ENCODE results near the gene ARL8B.
"Not testable (repeated sequence)": the region's sequence is repeated elsewhere in the genome, so short reads cannot be mapped to it uniquely, and the experiment has no call there.

ARL8B gene

GRCh38 chr3:5144316-5144994 lies 22.4 kb downstream of the ARL8B start:
- DNase-seq (ENCODE audit: low read depth in 2 of 2), result no peak

DNA sequence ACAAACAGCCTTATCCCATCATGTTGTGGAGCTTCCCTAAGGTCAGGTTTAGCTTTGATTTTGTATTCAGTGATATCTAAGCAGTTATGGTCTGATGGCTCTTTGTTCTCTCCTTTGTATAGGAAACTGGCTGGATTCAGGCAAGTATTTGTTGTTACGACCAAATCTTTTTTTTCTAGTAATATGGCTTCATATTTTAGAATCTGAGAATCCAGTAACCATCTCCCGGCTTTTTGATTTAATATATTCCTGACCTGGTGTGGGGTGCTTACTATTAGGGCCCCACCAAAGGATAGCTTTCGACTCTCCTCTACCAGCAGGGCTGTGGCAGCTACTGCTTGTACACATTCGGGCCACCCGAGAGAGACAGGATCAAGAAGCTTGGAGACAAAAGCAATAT lies 23.0 kb downstream of the ARL8B start:
- no peak for DNase-seq (ENCODE audit: low read depth in 2 of 2)

DNA sequence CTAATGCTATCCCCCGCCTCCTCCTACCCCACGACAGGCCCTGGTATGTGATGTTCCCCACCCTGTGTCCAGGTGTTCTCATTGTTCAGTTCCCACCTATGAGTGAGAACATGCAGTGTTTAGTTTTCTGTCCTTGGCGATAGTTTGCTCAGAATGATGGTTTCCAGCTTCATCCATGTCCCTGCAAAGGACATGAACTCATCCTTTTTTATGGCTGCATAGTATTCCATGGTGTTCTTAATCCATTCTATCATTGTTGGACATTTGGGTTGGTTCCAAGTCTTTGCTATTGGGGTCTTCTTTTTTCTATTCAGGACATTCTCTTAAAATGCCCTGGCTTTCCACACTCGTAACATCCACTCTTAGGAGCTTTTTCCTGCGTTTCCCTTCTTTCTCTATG lies 25.1 kb downstream of the ARL8B start:
- not testable (repeated sequence) for DNase-seq (ENCODE audit: low read depth in 2 of 2)

- DNase-seq (ENCODE audit: low read depth in 2 of 2), result no peak
Measured at GRCh38 chr3:5149306-5149880, 27.3 kb downstream of the ARL8B start.

DNA sequence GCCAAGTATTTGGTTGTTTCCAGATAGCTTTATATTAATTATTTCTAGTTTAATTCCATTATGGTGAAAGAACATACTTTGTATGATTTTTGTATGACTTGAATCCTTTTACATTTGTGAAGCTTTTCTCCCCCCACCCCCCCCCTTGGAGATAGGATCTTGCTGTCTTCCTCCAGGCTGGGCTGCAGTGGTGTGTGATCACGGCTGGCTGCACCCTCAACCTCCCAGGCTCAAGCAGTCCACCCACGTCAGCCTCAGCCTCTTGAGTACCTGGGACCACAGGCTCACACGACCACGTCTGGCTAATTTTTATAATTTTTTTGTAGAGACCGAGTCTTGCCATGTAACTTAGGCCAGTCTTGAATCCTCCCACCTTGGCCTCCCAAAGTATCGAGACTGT lies 29.5 kb downstream of the ARL8B start:
- no peak for DNase-seq (ENCODE audit: low read depth in 2 of 2)

DNA sequence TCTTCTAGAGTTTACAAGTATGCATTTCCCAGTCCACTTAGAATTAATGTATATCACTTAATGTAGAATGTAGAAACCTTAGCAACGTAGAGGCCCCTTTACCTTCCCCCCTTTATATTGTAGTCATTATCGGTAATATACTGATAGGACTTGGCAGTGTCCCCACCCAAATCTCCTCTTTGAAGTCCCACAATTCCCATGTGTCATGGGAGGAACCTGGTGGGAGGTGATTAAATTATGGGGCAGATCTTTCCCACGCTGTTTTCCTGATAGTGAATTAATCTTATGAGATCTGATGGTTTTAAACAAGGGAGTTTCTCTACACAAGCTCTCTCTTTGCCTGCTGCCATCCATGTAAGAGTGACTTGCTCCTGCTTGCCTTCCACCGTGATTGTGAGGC lies 31.0 kb downstream of the ARL8B start:
- no peak for DNase-seq (ENCODE audit: low read depth in 2 of 2)

DNA sequence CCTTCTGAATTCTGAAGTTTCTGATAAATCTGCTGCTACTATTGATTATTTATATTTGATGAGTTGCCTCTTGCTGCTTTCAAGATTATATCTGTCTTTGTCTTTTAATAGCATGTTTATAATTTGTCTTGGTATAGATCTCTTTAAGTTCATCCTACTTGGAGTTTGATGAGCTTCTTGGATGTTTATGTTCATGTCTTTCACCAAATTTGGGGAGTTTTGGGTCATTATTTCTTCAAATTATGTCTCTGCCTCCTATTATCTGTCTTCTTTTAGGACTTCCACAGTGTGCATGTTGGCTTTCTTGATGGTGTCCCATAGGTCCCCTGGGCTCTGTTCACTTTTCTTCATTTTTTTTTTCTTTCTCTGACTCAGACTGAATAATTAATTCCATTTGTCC lies 33.1 kb downstream of the ARL8B start:
- no peak for DNase-seq (ENCODE audit: low read depth in 2 of 2)

GRCh38 chr3:5160321-5160720 lies 38.2 kb downstream of the ARL8B start:
- DNase-seq (ENCODE audit: low read depth in 2 of 2), result no peak

GRCh38 chr3:5160940-5161858 lies 39.1 kb downstream of the ARL8B start:
- no peak for DNase-seq (ENCODE audit: low read depth in 2 of 2)

- no peak for DNase-seq (ENCODE audit: low read depth in 2 of 2)
Measured at GRCh38 chr3:5162102-5162501, 40.0 kb downstream of the ARL8B start.

GRCh38 chr3:5165698-5166097 lies 43.6 kb downstream of the ARL8B start:
- no peak for DNase-seq (ENCODE audit: low read depth in 2 of 2)

GRCh38 chr3:5166846-5167245 lies 44.8 kb downstream of the ARL8B start:
- DNase-seq (ENCODE audit: low read depth in 2 of 2), result no peak

DNA sequence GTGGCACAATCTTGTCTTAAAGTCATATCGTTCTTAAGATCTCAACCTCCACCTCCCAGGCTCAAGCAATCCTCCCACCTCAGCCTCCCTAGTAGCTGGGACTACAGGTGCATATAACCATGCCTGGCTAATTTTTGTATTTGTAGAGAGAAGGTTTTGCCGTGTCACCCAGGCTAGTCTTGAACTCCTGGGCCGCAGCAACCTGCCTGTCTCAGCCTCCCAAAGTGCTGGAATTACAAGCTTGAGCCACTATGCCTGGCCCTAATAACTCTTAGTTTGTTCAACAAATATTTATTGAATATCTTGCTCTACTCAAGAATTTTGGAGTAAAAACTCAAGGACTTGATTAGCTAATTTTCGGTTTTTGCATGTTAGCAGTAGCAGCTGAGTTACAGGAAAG lies 46.0 kb downstream of the ARL8B start:
- DNase-seq (ENCODE audit: low read depth in 2 of 2), result no peak

DNA sequence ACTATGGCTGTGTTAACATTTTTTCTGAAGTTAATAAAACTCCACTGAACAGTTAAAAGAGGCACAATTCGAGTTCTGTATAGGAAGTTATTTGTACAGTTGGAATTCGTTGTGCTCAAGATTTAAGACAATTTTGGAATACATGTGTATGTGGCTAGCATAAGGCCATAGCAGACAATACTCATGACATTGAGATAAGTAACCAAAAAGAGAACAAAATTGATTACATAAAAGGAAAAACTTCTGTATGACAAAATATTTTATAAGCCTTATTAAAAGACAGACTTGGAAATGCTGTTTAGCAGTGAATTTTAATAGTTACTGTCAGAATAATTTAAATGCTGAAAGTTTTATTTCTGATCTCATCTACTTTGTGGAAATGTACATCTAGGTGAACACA lies 47.7 kb downstream of the ARL8B start:
- DNase-seq (ENCODE audit: low read depth in 2 of 2), result no peak

DNA sequence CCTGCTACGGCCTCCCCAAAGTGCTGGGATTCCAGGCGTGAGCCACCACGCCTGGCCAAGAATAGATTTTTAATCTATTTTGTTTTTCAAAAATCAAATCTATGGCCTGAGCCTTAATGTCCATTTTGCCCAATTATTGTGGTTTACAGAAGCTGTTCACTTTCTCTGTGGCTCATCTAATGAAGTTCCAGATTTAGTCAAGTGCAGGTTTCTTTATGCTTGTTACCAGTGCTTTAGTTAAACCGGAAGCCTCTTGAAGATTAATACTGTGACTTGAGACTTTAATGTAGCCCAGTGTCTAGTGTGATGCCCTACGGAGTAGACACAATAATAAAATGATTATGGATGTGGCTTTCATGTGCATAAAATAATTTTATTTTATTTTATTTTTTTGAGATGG lies 48.9 kb downstream of the ARL8B start:
- no peak for DNase-seq (ENCODE audit: low read depth in 2 of 2)

GRCh38 chr3:5172018-5172417 lies 49.9 kb downstream of the ARL8B start:
- no peak for DNase-seq (ENCODE audit: low read depth in 2 of 2)

DNA sequence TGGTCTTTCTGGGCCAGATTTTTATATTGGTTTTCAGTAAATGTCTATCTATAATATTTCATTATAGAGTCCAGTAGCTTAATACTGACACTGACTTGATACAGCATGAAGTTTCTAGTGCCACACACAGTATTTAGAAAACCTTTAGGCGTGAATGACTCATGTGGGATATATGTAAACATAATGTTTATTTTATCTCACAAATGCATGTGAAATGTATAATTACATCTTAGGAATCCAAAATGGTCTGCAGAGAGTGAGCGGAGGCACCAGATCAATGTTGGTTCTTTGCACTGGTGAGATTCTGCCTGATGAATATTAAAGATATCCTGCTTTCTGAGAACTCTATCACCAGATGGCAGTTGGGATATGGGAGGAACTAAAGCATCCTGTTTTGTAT lies 56.9 kb downstream of the ARL8B start:
- not testable (repeated sequence) for DNase-seq (ENCODE audit: low read depth in 2 of 2)

- no peak for DNase-seq (ENCODE audit: low read depth in 2 of 2)
Measured at GRCh38 chr3:5181469-5182141, 59.5 kb downstream of the ARL8B start.

DNA sequence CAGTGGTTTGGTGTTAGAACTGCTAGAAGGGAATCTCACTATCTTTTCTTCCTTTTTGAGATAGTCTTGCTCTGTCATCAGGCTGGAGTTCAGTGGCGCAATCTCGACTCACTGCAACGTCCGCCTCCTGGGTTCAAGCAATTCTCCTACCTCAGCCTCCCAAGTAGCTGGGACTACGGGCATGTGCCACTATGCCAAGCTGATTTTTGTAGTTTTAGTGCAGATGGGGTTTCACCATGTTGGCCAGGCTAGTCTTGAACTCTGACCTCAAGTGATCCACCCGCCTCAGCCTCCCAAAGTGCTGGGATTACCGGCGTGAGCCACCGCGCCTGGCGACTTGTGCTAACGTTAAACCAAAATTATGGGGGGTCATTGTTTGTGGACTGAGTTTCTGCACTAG lies 61.6 kb downstream of the ARL8B start:
- DNase-seq (ENCODE audit: low read depth in 2 of 2), result not testable (repeated sequence)

DNA sequence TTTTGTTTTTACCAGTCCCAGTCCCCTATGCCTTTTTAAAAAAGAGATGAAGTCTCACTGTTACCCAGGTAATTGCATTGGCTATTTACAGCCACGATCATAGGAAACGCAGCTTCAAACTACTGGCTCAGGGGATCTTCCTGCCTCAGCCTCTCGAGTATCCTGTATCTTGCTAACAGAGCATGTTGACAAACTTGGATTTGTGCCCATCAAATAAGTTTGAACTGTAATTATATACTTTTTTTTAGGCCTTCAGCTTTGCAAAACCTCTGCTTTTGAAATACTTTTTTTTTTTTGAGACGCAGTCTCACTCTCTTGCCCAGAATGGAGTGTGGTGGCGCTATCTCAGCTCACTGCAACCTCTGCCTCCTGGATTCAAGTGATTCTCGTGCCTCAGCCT lies 62.4 kb downstream of the ARL8B start:
- DNase-seq (ENCODE audit: low read depth in 2 of 2), result no peak

DNA sequence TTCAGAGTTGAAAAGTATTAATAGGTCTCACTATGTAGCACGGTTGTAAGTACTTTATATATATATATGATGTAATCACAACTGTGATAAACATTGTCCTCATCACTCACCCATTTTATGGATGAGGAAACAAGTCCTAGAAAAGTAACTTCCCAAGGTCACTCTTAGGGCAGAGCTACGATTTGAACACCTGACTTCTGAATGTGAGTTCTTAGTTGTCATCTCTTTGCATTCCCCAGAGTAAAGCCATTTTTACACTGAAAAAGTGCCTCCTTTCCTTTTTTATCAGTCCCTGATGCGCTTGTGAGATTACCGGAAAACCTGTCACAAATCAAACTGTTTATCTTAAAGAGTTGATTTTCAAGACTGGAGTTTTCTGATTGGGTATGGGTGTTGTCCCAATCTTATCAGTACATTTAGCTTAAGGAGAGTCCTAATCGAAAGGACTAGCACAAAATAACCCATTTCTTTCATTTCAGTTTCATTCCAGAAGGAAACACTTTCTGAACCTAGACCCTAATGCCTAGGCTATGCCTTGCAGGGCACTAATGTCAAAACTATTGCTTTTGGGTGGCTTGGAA lies 63.1 kb downstream of the ARL8B start:
- no peak for DNase-seq (ENCODE audit: low read depth in 2 of 2)

Data from activated CD4-positive, alpha-beta T cell treated with anti-CD3 and anti-CD28 coated beads for 24 hours (primary cell).